Body of pancreas (tissue), 4 donors: ENCODE data around the gene NOD2. TPM values are rescaled to one million over a fixed set of nuclear protein-coding genes. Genes with fewer than 3 reads are reported as not detected.

Source experiments
- ATAC-seq: fragments of 150-250 bp; one replicate; pipeline ENCODE4 v1.9.1; 2016
- DNase-seq, 4 donors: peaks; one replicate each; pipeline ENCODE4 v3.0.0-alpha.2; 2019
- H3K27ac ChIP-seq, 4 donors: fragments of 200-600 bp; sonication (generic); 1 replicate in 3 of 4; 2 replicates in 1 of 4; pipeline versions ENCODE4 v1.5.1 to v1.6.1; 2016 to 2019; ENCODE audit warnings: mild to moderate bottlenecking in 1 of 4, mixed read lengths in 1 of 4, moderate library complexity in 1 of 4
- H3K27me3 ChIP-seq, 2 donors: fragments of 200-600 bp; sonication (generic); one replicate each; pipeline ENCODE4 v1.6.0; 2016; ENCODE audit warnings: mild to moderate bottlenecking in 1 of 2
- H3K36me3 ChIP-seq, 2 donors: fragments of 200-600 bp; sonication (generic); replicated peaks in 1 of 2; 2 replicates each; pipeline ENCODE4 v1.5.1; 2016; ENCODE audit warnings: low read depth in 2 of 2; ENCODE audit not compliant: insufficient read depth in 1 of 2
- H3K4me1 ChIP-seq: fragments of 200-600 bp; sonication (generic); one replicate; pipeline ENCODE4 v1.6.0; 2016
- H3K4me3 ChIP-seq, 2 donors: fragments of 200-600 bp; sonication (generic); 1 replicate in 1 of 2; 2 replicates in 1 of 2; pipeline ENCODE4 v1.5.1; 2016 to 2019
- H3K9me3 ChIP-seq, 3 donors: fragments of 200-600 bp; sonication (generic); 1 replicate in 2 of 3; 2 replicates in 1 of 3; pipeline ENCODE4 v1.5.1; 2016
- CTCF ChIP-seq, 7 experiments: fragments of 450-650 bp in 4 of 7; fragments of 200-600 bp in 3 of 7; sonication (generic) in 3 of 7; IDR thresholded peaks; one replicate each; pipeline ENCODE4 v1.5.1; 2016 to 2019; ENCODE audit warnings: antibody characterized with exemption in 7 of 7
- POLR2A ChIP-seq, 3 donors: fragments of 450-650 bp; IDR thresholded peaks; one replicate each; pipeline ENCODE4 v1.6.1; 2016; ENCODE audit warnings: antibody characterized with exemption in 3 of 3, mild to moderate bottlenecking in 2 of 3
- WGBS, 2 donors: methylation state at CpG; one replicate each; pipeline ENCODE4 v1.1.5; 2017; 5-methylcytosine and 5-hydroxymethylcytosine counted together
- intact Hi-C: fragments of 100-400 bp; cut with DNase I; formaldehyde crosslinking; loops from one replicate; pipeline ENCODE4 v1.15.1; 2023
- total RNA-seq, 2 donors: library from RNA; depleted of rRNA; stranded (reverse); fragments of >200 nt; gene quantifications; one replicate each; pipeline ENCODE4 v1.1.0, GENCODE V29; 2016

The NOD2 gene
- total RNA-seq, 2 donors from 2014 or later: 0.33 to 1.8 TPM

- Histone ChIP-seq H3K27ac (peak overlapping the region in 1 of 4 donors; percentile 20), H3K27me3 (no peaks in the 10 kb centered on the region), H3K4me1 (no peaks in the 10 kb centered on the region), H3K9me3 (peaks cover 0 to 9% (median 0%) of the 10 kb centered on the region in 3 donors), H3K36me3 (no peaks in the 10 kb centered on the region), H3K4me3 (no peak overlapping the region)
- WGBS, 2 donors: 51 to 64% methylated on average over 8 of the region's 8 CpGs
- no peak for ATAC-seq
- TF ChIP-seq POLR2A (IDR thresholded peaks at IDR 0.05): no peak
- TF ChIP-seq CTCF (IDR thresholded peaks at IDR 0.05): no peak
- peak in 1 of 4 donors; percentile 33 for DNase-seq
- intact Hi-C loops: no loop called here
These were observed 15.8 kb downstream of the NOD2 start for GRCh38 chr16:50709061-50709684.

GRCh38 chr16:50709980-50710379 lies 16.6 kb downstream of the NOD2 start:
- WGBS, 2 donors: 73 to 81% methylated on average over 4 to 5 of the region's 5 CpGs

GRCh38 chr16:50711040-50711439 lies 17.6 kb downstream of the NOD2 start:
- no peaks in the 10 kb centered on the region for H3K27me3 ChIP-seq
- WGBS, 2 donors: 89 to 95% methylated on average over 16 to 21 of the region's 21 CpGs

More at GRCh38 chr16:50709980-50710379, 16.6 kb downstream of the NOD2 start:
- no peak overlapping the region for H3K4me3 ChIP-seq
- intact Hi-C loops: no loop called here
- no peak for DNase-seq
- peaks cover 0 to under 1% (median 0%) of the 10 kb centered on the region in 3 donors for H3K9me3 ChIP-seq
- H3K27ac ChIP-seq: no peak overlapping the region
- H3K36me3 ChIP-seq: no peaks in the 10 kb centered on the region
- H3K4me1 ChIP-seq: no peaks in the 10 kb centered on the region
- TF ChIP-seq CTCF (IDR thresholded peaks at IDR 0.05) (no peak), POLR2A (IDR thresholded peaks at IDR 0.05) (no peak)
- no peak for ATAC-seq
- no peaks in the 10 kb centered on the region for H3K27me3 ChIP-seq

GRCh38 chr16:50711862-50712559 lies 18.6 kb downstream of the NOD2 start:
- WGBS, 2 donors: 67 to 82% methylated on average over 8 to 24 of the region's 25 CpGs
- ATAC-seq (no peak), DNase-seq (peak in 2 of 4 donors; percentile 24 to 36)
- Histone ChIP-seq H3K4me1 (no peaks in the 10 kb centered on the region), H3K36me3 (no peaks in the 10 kb centered on the region), H3K4me3 (no peak overlapping the region), H3K27me3 (no peaks in the 10 kb centered on the region), H3K9me3 (no peaks in the 10 kb centered on the region), H3K27ac (peak overlapping the region in 1 of 4 donors; percentile 36)
- intact Hi-C loops: no loop called here
- TF ChIP-seq CTCF (IDR thresholded peaks at IDR 0.05) (no peak), POLR2A (IDR thresholded peaks at IDR 0.05) (no peak)

More at GRCh38 chr16:50711040-50711439, 17.6 kb downstream of the NOD2 start:
- TF ChIP-seq CTCF (IDR thresholded peaks at IDR 0.05) (no peak), POLR2A (IDR thresholded peaks at IDR 0.05) (no peak)
- peak overlapping the region in 1 of 4 donors; percentile 36 for H3K27ac ChIP-seq
- no peak overlapping the region for H3K4me3 ChIP-seq
- DNase-seq: no peak
- intact Hi-C loops: no loop called here
- H3K36me3 ChIP-seq: no peaks in the 10 kb centered on the region
- H3K9me3 ChIP-seq: no peaks in the 10 kb centered on the region
- no peak for ATAC-seq
- H3K4me1 ChIP-seq: no peaks in the 10 kb centered on the region
